Mesothelial cell of epicardium (in vitro differentiated cells): ENCODE results near the gene FBXW7. TPM values are rescaled to one million over a fixed set of nuclear protein-coding genes. Genes with fewer than 3 reads are reported as not detected.

Source experiments
- DNase-seq, 2 experiments: peaks; one replicate each; pipeline ENCODE4 v3.0.0; 2021; ENCODE audit warnings: low spot score in 2 of 2; ENCODE audit not compliant: unreplicated experiment in 2 of 2
- H3K27ac Mint-ChIP-seq: 2 replicates; pipeline ENCODE4 v1.8.0; 2021; ENCODE audit warnings: mixed read lengths
- H3K27me3 Mint-ChIP-seq: 2 replicates; pipeline ENCODE4 v1.8.0; 2021; ENCODE audit warnings: low read depth, mixed read lengths
- H3K36me3 Mint-ChIP-seq: 2 replicates; pipeline ENCODE4 v1.8.0; 2021; ENCODE audit warnings: mixed read lengths
- H3K4me1 Mint-ChIP-seq: 2 replicates; pipeline ENCODE4 v1.8.0; 2021; ENCODE audit warnings: mixed read lengths
- H3K4me3 Mint-ChIP-seq: 2 replicates; pipeline ENCODE4 v1.8.0; 2021; ENCODE audit warnings: mild to moderate bottlenecking, moderate library complexity, mixed read lengths
- H3K9me3 Mint-ChIP-seq: 2 replicates; pipeline ENCODE4 v1.8.0; 2021; ENCODE audit warnings: mixed read lengths
- CTCF ChIP-seq: fragments of 200-600 bp; sonication (generic); IDR thresholded peaks from one replicate; pipeline ENCODE4 v1.5.0; 2021; ENCODE audit warnings: antibody characterized with exemption; ENCODE audit not compliant: unreplicated experiment
- total RNA-seq: library from RNA; stranded (reverse); gene quantifications from 3 replicates; pipeline ENCODE4 v1.2.1, GENCODE V29; 2021

The FBXW7 gene
- total RNA-seq, 1 donor from 2014 or later = 46.4 TPM

GRCh38 chr4:152454398-152455011 is 81.4 kb downstream of the FBXW7 start:
- Mint-ChIP-seq H3K27me3 (no peaks in the 10 kb centered on the region), H3K36me3 (no peaks in the 10 kb centered on the region), H3K27ac (no peak overlapping the region), H3K4me1 (peaks cover 2% of the 10 kb centered on the region), H3K4me3 (no peak overlapping the region), H3K9me3 (no peaks in the 10 kb centered on the region)
- peak; percentile 69 for TF ChIP-seq CTCF
- no peak for DNase-seq

- H3K36me3 Mint-ChIP-seq = no peaks in the 10 kb centered on the region
- no peak overlapping the region for H3K27ac Mint-ChIP-seq
- H3K27me3 Mint-ChIP-seq = no peaks in the 10 kb centered on the region
- H3K9me3 Mint-ChIP-seq = no peaks in the 10 kb centered on the region
- H3K4me3 Mint-ChIP-seq = no peak overlapping the region
- TF ChIP-seq CTCF = no peak
- peaks cover 3% of the 10 kb centered on the region for H3K4me1 Mint-ChIP-seq
- no peak for DNase-seq
Measured at GRCh38 chr4:152451496-152451895, 84.4 kb downstream of the FBXW7 start.

GRCh38 chr4:152448854-152449253 is 87.0 kb downstream of the FBXW7 start:
- Mint-ChIP-seq H3K4me1 (peaks cover 2% of the 10 kb centered on the region), H3K27ac (no peak overlapping the region), H3K9me3 (no peaks in the 10 kb centered on the region), H3K36me3 (no peaks in the 10 kb centered on the region), H3K4me3 (no peak overlapping the region), H3K27me3 (no peaks in the 10 kb centered on the region)
- no peak for TF ChIP-seq CTCF
- DNase-seq = no peak

- H3K27me3 Mint-ChIP-seq = no peaks in the 10 kb centered on the region
- no peak for DNase-seq
Measured at GRCh38 chr4:152448038-152448707, 87.7 kb downstream of the FBXW7 start.

GRCh38 chr4:152443859-152444258 is 92.0 kb downstream of the FBXW7 start:
- Mint-ChIP-seq H3K9me3 (no peaks in the 10 kb centered on the region), H3K4me3 (no peak overlapping the region), H3K36me3 (no peaks in the 10 kb centered on the region), H3K4me1 (peaks cover 1% of the 10 kb centered on the region), H3K27me3 (no peaks in the 10 kb centered on the region), H3K27ac (no peak overlapping the region)
- no peak for DNase-seq
- TF ChIP-seq CTCF = no peak

More at GRCh38 chr4:152448038-152448707, 87.7 kb downstream of the FBXW7 start:
- H3K9me3 Mint-ChIP-seq = no peaks in the 10 kb centered on the region
- H3K27ac Mint-ChIP-seq = no peak overlapping the region
- H3K36me3 Mint-ChIP-seq = no peaks in the 10 kb centered on the region
- no peak overlapping the region for H3K4me3 Mint-ChIP-seq
- TF ChIP-seq CTCF = no peak
- H3K4me1 Mint-ChIP-seq = peaks cover 2% of the 10 kb centered on the region
